ENCODE measurements around the gene MAOA.
"Not testable (repeated sequence)": the region's sequence is repeated elsewhere in the genome, so short reads cannot be mapped to it uniquely, and the experiment has no call there.

MAOA gene

GRCh38 chrX:43718546-43718945 lies 62.4 kb downstream of the MAOA start:
- no peak for DNase-seq

- no peak for DNase-seq
Observed at GRCh38 chrX:43718956-43719355, 62.9 kb downstream of the MAOA start.

GRCh38 chrX:43720082-43720481 lies 64.0 kb downstream of the MAOA start:
- no peak for DNase-seq

- DNase-seq = no peak
Observed at GRCh38 chrX:43720961-43721360, 64.9 kb downstream of the MAOA start.

GRCh38 chrX:43725227-43725626 lies 69.1 kb downstream of the MAOA start:
- DNase-seq = not testable (repeated sequence)

- DNase-seq = not testable (repeated sequence)
Observed at GRCh38 chrX:43727254-43727653, 71.2 kb downstream of the MAOA start.

GRCh38 chrX:43728002-43728401 lies 71.9 kb downstream of the MAOA start:
- no peak for DNase-seq

- DNase-seq = peak; percentile 28
Observed at GRCh38 chrX:43728966-43729365, 72.9 kb downstream of the MAOA start.

- no peak for DNase-seq
Observed at GRCh38 chrX:43731086-43731485, 75.0 kb downstream of the MAOA start.

- DNase-seq = no peak
Observed at GRCh38 chrX:43733699-43734098, 77.6 kb downstream of the MAOA start.

- no peak for DNase-seq
Observed at GRCh38 chrX:43734444-43734843, 78.3 kb downstream of the MAOA start.

- no peak for DNase-seq
Observed at GRCh38 chrX:43735534-43735933, 79.4 kb downstream of the MAOA start.

GRCh38 chrX:43735957-43736356 lies 79.9 kb downstream of the MAOA start:
- no peak for DNase-seq

- peak; percentile 42 for DNase-seq
Observed at GRCh38 chrX:43741843-43742573, 85.9 kb downstream of the MAOA start.

- DNase-seq = no peak
Observed at GRCh38 chrX:43743100-43743822, 87.2 kb downstream of the MAOA start.

- no peak for DNase-seq
Observed at GRCh38 chrX:43744284-43744683, 88.2 kb downstream of the MAOA start.

GRCh38 chrX:43745938-43746721 lies 90.0 kb downstream of the MAOA start:
- DNase-seq = no peak

GRCh38 chrX:43747476-43747875 lies 91.4 kb downstream of the MAOA start:
- DNase-seq = no peak

- peak; percentile 79 for DNase-seq
Observed at GRCh38 chrX:43750248-43750676, 94.2 kb downstream of the MAOA start.

GRCh38 chrX:43753637-43754036 lies 97.5 kb downstream of the MAOA start:
- DNase-seq = no peak

GRCh38 chrX:43756076-43756475 lies 100.0 kb downstream of the MAOA start:
- no peak for DNase-seq

- no peak for DNase-seq
Observed at GRCh38 chrX:43758044-43758443, 101.9 kb downstream of the MAOA start.

- DNase-seq = no peak
Observed at GRCh38 chrX:43785930-43786591, 130.0 kb downstream of the MAOA start.
